GM20000 (cell line): ENCODE results near the gene HDLBP.

ENCODE experiments used
- DNase-seq: peaks from one replicate; pipeline ENCODE4 v3.0.0; 2012; ENCODE audit warnings: low spot score
- CTCF ChIP-seq: IDR thresholded peaks from 2 replicates; pipeline ENCODE4 v1.5.1; 2012; ENCODE audit warnings: mild to moderate bottlenecking, control low read depth; ENCODE audit errors: extremely low read depth, missing control alignments

The HDLBP gene

DNA sequence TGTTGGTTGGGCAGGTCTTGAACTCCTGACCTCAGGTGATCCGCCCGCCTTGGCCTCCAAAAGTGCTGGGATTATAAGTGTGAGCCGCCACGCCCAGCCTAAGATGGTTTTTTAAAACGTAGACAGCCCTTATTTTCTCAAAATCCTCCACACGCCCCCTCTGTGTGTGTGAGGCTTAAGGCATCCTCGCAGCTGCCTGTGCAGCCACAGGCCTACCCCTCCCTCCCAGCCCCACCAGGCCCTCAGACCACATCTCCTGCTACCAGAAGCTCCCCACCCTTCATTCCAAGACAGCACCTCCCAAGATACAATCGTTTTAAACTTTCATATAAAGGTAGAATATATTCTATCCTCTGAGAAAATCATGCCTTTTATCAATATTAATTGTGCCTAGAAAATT, 122.2 kb downstream of the HDLBP start:
- TF ChIP-seq CTCF: no peak
- no peak for DNase-seq

DNA sequence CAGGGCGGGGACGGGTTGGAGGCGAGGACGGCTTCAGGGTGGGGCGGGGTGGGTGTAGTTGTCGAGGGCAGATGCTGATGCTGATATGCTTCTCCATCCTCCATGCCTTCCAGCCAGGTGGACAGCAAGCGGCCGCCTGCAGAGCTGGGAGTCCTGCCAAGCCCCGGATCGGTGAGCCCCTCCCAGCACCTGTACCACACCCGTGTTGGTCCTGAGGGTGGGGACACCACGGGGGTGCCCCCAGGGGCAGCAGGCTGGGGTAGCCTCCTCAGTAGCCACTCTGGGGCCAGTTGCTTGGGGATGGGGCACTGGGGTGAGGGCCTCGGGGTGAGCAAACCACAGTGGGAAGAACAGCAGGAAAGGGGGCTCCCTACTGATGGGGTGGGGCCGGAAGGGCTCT, 124.4 kb downstream of the HDLBP start:
- no peak for TF ChIP-seq CTCF
- DNase-seq: no peak

GRCh38 chr2:241190291-241190981, 125.0 kb downstream of the HDLBP start:
- TF ChIP-seq CTCF: no peak

DNA sequence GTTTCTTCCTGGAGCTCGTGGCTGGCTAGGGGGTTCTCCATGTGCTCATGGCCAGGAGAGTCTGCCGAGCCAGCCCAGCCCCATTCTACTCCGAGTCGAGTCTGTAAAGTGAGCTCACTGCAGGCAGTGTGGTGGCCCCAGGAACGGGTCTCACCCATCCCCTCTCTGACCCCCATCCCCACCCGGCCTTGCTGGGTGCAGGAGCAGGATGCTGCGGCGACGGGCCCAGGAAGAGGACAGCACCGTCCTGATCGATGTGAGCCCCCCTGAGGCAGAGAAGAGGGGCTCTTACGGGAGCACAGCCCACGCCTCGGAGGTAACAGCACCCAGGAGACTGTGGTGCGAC, 125.6 kb downstream of the HDLBP start:
- DNase-seq: no peak
- no peak for TF ChIP-seq CTCF

More at GRCh38 chr2:241190291-241190981, 125.0 kb downstream of the HDLBP start:
- DNase-seq: peak; percentile 22

- no peak for DNase-seq
- TF ChIP-seq CTCF: no peak
These were observed 126.2 kb downstream of the HDLBP start for GRCh38 chr2:241189093-241189855.

DNA sequence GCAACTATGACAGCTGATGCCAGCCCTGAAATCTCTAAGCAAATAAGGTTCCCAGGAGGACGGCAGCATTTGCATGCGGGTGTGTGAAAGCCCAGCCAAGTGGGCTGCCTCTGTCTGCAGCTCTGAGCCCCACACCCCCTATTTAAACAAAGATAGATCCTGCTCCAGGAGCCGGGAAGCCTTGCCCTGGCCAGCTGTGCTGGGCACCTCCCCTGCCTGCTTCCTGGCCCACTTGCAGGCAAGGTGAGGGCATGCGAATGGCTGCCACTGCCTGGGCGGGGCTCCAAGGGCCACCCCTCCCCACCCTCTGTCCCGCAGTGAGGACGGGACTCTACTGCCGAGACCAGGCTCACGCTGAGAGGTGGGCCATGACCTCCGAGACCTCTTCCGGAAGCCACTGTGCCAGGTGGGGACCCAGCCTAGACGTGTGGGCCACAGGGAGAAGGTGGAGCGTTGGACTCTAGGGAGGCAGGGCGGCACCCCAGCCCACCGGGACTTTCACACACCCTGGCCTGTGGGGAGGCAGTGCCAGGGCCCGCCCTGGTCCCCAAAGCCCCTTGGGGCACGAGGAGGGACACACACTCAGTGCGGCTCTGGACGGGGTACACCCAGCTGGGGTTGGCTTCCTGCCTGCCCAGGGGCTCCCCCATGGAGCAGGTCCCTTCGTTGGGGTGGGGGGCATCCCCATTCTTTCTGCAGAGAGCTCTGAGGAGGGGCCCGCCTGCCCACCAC, 126.9 kb downstream of the HDLBP start, which contains the start of gene ANO7:
Gene ANO7, plus strand, starts transcription at position 317 of the 732 bp plus-strand sequence. CDS start 1,387 bp downstream, outside the sequence.
- TF ChIP-seq CTCF: no peak
- no peak for DNase-seq

DNA sequence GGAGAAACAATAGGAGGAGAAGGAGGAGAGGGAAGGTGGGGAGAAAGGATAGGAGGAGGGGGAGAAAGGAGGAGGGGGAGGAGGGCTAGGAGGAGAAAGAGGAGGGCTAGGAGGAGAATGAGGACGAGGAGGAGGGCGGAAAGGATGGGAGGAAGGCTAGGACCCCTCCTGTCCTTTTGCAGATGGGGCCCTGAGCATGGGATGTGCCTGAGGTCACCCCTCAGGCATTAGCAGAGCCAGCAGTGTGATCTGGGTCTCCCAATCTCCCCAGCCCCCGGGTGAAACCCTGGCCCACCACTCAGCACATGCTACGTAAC, 127.6 kb downstream of the HDLBP start:
- no peak for DNase-seq
- TF ChIP-seq CTCF: no peak
